SU-DHL-6 (cell line): Measurements from ENCODE around the gene YTHDF1.

Experiments
- H2AFZ ChIP-seq: fragments of 200-600 bp; sonication (generic); 2 replicates; pipeline ENCODE4 v1.6.1; 2014; ENCODE audit warnings: low read depth, mild to moderate bottlenecking, moderate library complexity, mixed read lengths, antibody characterized with exemption, low read length; ENCODE audit not compliant: severe bottlenecking
- H3F3A ChIP-seq: fragments of 200-600 bp; shearing (Covaris generic); 2 replicates; pipeline ENCODE4 v1.6.0; 2016; ENCODE audit warnings: antibody characterized with exemption, mild to moderate bottlenecking; ENCODE audit not compliant: insufficient read depth
- H3K27ac ChIP-seq: fragments of 200-600 bp; sonication (generic); 2 replicates; pipeline ENCODE4 v1.5.1; 2016; ENCODE audit warnings: low read depth, mild to moderate bottlenecking, low read length, moderate library complexity, mixed read lengths
- H3K27me3 ChIP-seq: fragments of 200-600 bp; sonication (generic), shearing (Covaris generic); 2 replicates; pipeline ENCODE4 v1.6.0; 2014; ENCODE audit warnings: mild to moderate bottlenecking, low read length
- H3K36me3 ChIP-seq: fragments of 200-600 bp; sonication (generic); 2 replicates; pipeline ENCODE4 v1.6.1; 2014; ENCODE audit warnings: mild to moderate bottlenecking, low read length, mixed read lengths
- H3K4me2 ChIP-seq: fragments of 300-600, 200-600 bp; shearing (Covaris generic), sonication (generic); 2 replicates; pipeline ENCODE4 v1.6.0; 2014; ENCODE audit warnings: low read length, low read depth, mild to moderate bottlenecking; ENCODE audit not compliant: poor library complexity, severe bottlenecking
- H3K4me3 ChIP-seq: fragments of 200-600 bp; sonication (generic); 2 replicates; pipeline ENCODE4 v1.5.1; 2014; ENCODE audit warnings: antibody characterized with exemption, low read length, mild to moderate bottlenecking, mixed read lengths; ENCODE audit not compliant: insufficient read depth, poor library complexity, severe bottlenecking
- H3K79me2 ChIP-seq: fragments of 200-600 bp; sonication (generic); 2 replicates; pipeline ENCODE4 v1.6.1; 2014; ENCODE audit warnings: mild to moderate bottlenecking, low read length, moderate library complexity; ENCODE audit not compliant: insufficient read depth
- H3K9ac ChIP-seq: fragments of 200-600 bp; sonication (generic); 2 replicates; pipeline ENCODE4 v1.7.0; 2014; ENCODE audit warnings: mild to moderate bottlenecking, low read length
- H3K9me2 ChIP-seq: fragments of 200-600 bp; sonication (generic); replicated peaks from 2 replicates; pipeline ENCODE4 v1.6.1; 2014; ENCODE audit warnings: low read length; ENCODE audit not compliant: insufficient read depth
- H3K9me3 ChIP-seq: fragments of 200-600 bp; sonication (generic); 2 replicates; pipeline ENCODE4 v1.6.1; 2014; ENCODE audit warnings: low read length, mixed read lengths; ENCODE audit not compliant: insufficient read depth
- H4K20me1 ChIP-seq: fragments of 200-600 bp; sonication (generic); 2 replicates; pipeline ENCODE4 v1.6.1; 2014; ENCODE audit warnings: low read depth, mild to moderate bottlenecking, antibody characterized with exemption, low read length, moderate library complexity, mixed read lengths
- EZH2phosphoT487 ChIP-seq: fragments of 200-600 bp; sonication (generic), shearing (Covaris generic); conservative IDR thresholded peaks from 2 replicates; pipeline ENCODE4 v1.6.1; 2018; ENCODE audit warnings: mild to moderate bottlenecking, antibody characterized with exemption, low read length, moderate library complexity, mixed read lengths
- TF ChIP-seq, protein P1 (sequence below): fragments of 200-600 bp; sonication (generic); IDR thresholded peaks from one replicate; pipeline ENCODE4 v1.5.1; 2017; ENCODE audit warnings: antibody characterized with exemption, mild to moderate bottlenecking, low read length, moderate library complexity; ENCODE audit not compliant: insufficient read depth, poor library complexity, severe bottlenecking

Gene YTHDF1

DNA sequence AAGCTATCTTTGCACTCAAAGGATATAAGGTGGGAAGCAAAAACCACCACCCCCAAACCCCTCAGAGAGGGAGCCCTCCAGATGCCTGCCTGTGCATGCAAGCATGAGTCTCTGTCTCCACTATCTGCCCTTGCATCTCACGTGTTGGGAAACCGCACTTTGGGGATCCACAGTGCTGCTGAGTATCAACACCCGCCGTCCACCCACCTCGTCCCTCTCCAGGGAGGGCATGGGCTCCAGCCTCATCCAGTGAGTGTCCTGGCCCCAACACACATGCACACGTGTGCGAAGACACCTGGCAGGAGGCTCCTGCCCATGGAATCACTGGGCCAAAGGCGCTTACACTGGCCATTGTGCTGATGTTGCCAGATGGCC is 3.5 kb upstream of the YTHDF1 start:
- Histone ChIP-seq H3K9me2 (no peaks in the 10 kb centered on the region), H3K36me3 (0 out of 2 replicates have a peak, but pooled peaks cover 4% of the 10 kb centered on the region), H3K9ac (no peak overlapping the region), H2AFZ (no peak overlapping the region), H3K79me2 (peaks cover 13% of the 10 kb centered on the region), H3K27me3 (no peaks in the 10 kb centered on the region), H3F3A (no peaks in the 10 kb centered on the region), H3K4me3 (no peak overlapping the region), H3K27ac (no peak overlapping the region), H3K4me2 (no peak overlapping the region), H4K20me1 (peaks cover 5% of the 10 kb centered on the region; the same call in 1 of the 2 replicates), H3K9me3 (no peaks in the 10 kb centered on the region)
- TF ChIP-seq, protein P1, sequence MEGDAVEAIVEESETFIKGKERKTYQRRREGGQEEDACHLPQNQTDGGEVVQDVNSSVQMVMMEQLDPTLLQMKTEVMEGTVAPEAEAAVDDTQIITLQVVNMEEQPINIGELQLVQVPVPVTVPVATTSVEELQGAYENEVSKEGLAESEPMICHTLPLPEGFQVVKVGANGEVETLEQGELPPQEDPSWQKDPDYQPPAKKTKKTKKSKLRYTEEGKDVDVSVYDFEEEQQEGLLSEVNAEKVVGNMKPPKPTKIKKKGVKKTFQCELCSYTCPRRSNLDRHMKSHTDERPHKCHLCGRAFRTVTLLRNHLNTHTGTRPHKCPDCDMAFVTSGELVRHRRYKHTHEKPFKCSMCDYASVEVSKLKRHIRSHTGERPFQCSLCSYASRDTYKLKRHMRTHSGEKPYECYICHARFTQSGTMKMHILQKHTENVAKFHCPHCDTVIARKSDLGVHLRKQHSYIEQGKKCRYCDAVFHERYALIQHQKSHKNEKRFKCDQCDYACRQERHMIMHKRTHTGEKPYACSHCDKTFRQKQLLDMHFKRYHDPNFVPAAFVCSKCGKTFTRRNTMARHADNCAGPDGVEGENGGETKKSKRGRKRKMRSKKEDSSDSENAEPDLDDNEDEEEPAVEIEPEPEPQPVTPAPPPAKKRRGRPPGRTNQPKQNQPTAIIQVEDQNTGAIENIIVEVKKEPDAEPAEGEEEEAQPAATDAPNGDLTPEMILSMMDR = no peak
- TF ChIP-seq EZH2phosphoT487 = no peak

DNA sequence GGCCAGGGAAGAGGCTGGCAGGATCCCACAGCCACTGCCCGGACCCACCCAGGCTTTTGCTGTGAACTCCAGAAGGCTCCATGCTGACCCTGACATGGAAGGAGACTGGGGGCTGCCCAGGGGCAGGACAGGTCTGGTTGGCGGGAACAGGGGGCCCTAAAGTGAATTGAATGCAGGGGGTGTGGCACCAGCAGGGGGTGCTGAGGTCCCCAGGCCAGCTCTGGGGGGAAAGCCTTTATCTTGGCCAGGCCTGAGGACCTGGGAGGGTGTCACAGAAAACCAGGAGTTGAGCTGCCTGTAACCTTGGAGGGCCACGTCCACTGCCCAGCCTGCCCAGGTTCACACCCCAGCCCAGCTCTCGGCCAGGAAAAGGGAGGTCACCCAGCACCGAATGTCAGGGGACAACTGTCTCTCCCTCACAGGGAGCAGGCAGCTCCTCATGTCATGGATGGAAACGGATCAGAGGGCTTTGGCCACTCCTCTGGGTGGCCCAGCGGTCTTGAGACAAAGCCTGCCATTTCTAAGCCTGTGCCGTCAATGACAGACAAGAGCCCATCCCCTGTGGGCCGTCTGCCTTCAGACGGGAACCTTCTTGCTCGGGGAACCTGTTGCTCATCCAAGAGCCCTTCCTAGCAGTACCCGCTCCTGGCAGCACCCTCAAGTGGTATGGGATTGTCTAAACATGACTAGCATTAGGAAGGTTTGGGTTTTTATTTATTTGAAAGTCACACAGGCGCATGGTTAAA is 2.9 kb upstream of the YTHDF1 start:
- no peak overlapping the region for H3K4me2 ChIP-seq
- H3K79me2 ChIP-seq = peaks cover 18% of the 10 kb centered on the region
- H3K9ac ChIP-seq = no peak overlapping the region

DNA sequence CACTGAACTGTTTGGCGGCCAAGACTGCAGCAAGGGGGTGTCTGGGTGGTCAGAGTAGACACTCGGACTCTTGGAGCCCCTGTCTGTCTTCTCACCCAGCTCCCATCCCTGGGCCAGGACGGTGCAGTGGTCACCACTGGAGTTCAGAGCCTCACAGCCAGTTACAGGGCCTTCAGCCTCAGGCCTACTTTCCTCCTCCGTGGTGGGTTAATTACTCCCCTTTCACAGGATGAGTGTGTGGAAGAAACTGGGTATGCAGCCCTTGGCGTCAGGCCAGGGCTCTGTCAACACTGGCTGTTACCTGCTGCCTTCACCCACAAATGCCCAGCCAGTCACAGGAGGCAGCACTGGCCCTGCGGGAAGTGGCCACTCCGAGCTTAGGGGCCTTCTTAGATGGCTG is 1.8 kb upstream of the YTHDF1 start:
- Histone ChIP-seq H3K4me2 (no peak overlapping the region), H3K36me3 (peaks cover 12% of the 10 kb centered on the region; the same call in 1 of the 2 replicates), H3K9me3 (no peaks in the 10 kb centered on the region), H3K27me3 (no peaks in the 10 kb centered on the region), H3K9ac (no peak overlapping the region), H2AFZ (no peak overlapping the region), H3K9me2 (no peaks in the 10 kb centered on the region), H3K79me2 (peaks cover 30% of the 10 kb centered on the region), H3F3A (no peaks in the 10 kb centered on the region), H3K4me3 (no peak overlapping the region), H4K20me1 (peaks cover 14% of the 10 kb centered on the region; the same call in 1 of the 2 replicates), H3K27ac (no peak overlapping the region)
- TF ChIP-seq, protein P1 = no peak
- TF ChIP-seq EZH2phosphoT487 = no peak

More for the DNA sequence above, 2.9 kb upstream of the YTHDF1 start:
- H2AFZ ChIP-seq = no peak overlapping the region
- no peak overlapping the region for H3K27ac ChIP-seq
- 0 out of 2 replicates have a peak, but pooled peaks cover 7% of the 10 kb centered on the region for H3K36me3 ChIP-seq
- H3K27me3 ChIP-seq = no peaks in the 10 kb centered on the region
- H3K4me3 ChIP-seq = no peak overlapping the region
- peaks cover 10% of the 10 kb centered on the region; the same call in 1 of the 2 replicates for H4K20me1 ChIP-seq
- no peaks in the 10 kb centered on the region for H3K9me3 ChIP-seq
- TF ChIP-seq, protein P1 = no peak
- TF ChIP-seq EZH2phosphoT487 = no peak
- H3K9me2 ChIP-seq = no peaks in the 10 kb centered on the region
- H3F3A ChIP-seq = no peaks in the 10 kb centered on the region
